ENCODE data around the gene BMP6. TPM values are rescaled to one million over a fixed set of nuclear protein-coding genes. Genes with fewer than 3 reads are reported as not detected.

BMP6 gene
- total and polyA plus RNA-seq, 2 experiments from 2014 or later = 0.84 to 2.8 TPM

GRCh38 chr6:7706269-7706668, 19.6 kb upstream of the BMP6 start:
- no peak overlapping the region for H3K4me3 ChIP-seq
- H3K27me3 ChIP-seq (ENCODE audit: insufficient read depth) = no peaks in the 10 kb centered on the region
- Mint-ChIP-seq H3K27ac (no peak overlapping the region), H3K36me3 (ENCODE audit: low read depth) (no peaks in the 10 kb centered on the region), H3K27me3 (ENCODE audit: insufficient read depth, low read depth, poor library complexity) (no peaks in the 10 kb centered on the region), H3K9me3 (no peaks in the 10 kb centered on the region), H3K4me1 (no peaks in the 10 kb centered on the region), H3K4me3 (no peak overlapping the region)
- H4K20me1 ChIP-seq (replicated peaks; ENCODE audit: insufficient read depth) = no peaks in the 10 kb centered on the region
- DNase-seq (ENCODE audit: low spot score) (no peak), ATAC-seq (no peak)
- no peaks in the 10 kb centered on the region for H3K79me2 ChIP-seq (replicated peaks; ENCODE audit: insufficient read depth)
- no peaks in the 10 kb centered on the region for H3F3A ChIP-seq (replicated peaks; ENCODE audit: low read depth)
- H3K36me3 ChIP-seq (ENCODE audit: insufficient read depth) = no peaks in the 10 kb centered on the region
- no peak overlapping the region for H3K4me2 ChIP-seq
- no peaks in the 10 kb centered on the region for H3K4me1 ChIP-seq (ENCODE audit: insufficient read depth)
- no peak overlapping the region for H3K27ac ChIP-seq (ENCODE audit: low read depth)
- TF ChIP-seq EZH2 (IDR thresholded peaks at IDR 0.05; ENCODE audit: low read depth, unreplicated experiment) (no peak), STAT1 (IDR thresholded peaks at IDR 0.05; ENCODE audit: unreplicated experiment) (no peak), POLR2AphosphoS5 (IDR thresholded peaks at IDR 0.05; ENCODE audit: low read depth) (no peak), ETS1 (IDR thresholded peaks at IDR 0.05) (no peak), CREB1 (CRISPR knock-in tag; IDR thresholded peaks at IDR 0.05; ENCODE audit: low read depth) (no peak), NANOG (IDR thresholded peaks at IDR 0.05; ENCODE audit: borderline replicate concordance) (no peak), EZH2phosphoT487 (IDR thresholded peaks at IDR 0.05; ENCODE audit: unreplicated experiment) (no peak), ZNF462 (CRISPR knock-in tag; IDR thresholded peaks at IDR 0.05) (no peak), ZNF114 (CRISPR knock-in tag; IDR thresholded peaks at IDR 0.05) (no peak), JUNB (IDR thresholded peaks at IDR 0.05; ENCODE audit: unreplicated experiment) (no peak), ZNF331 (CRISPR knock-in tag; IDR thresholded peaks at IDR 0.05; ENCODE audit: low read depth) (no peak), REST (IDR thresholded peaks at IDR 0.05; ENCODE audit: unreplicated experiment) (no peak), CTCF (conservative IDR thresholded peaks at IDR 0.05; ENCODE audit: low read depth in 2 of 2) (no peak)
- no peak overlapping the region for H2AFZ ChIP-seq
- H3K9me2 ChIP-seq (ENCODE audit: insufficient read depth) = no peaks in the 10 kb centered on the region
